Panc1 (cell line): ENCODE data around the gene ABCC1.

Experiments used
- CTCF ChIP-seq: fragments of 450-650 bp; IDR thresholded peaks from 2 replicates; pipeline ENCODE4 v1.5.1; 2017; ENCODE audit warnings: mild to moderate bottlenecking
- POLR2AphosphoS5 ChIP-seq: IDR thresholded peaks from 2 replicates; pipeline ENCODE4 v1.6.1; 2012; ENCODE audit warnings: mild to moderate bottlenecking, low read depth, low read length, moderate library complexity

DNA sequence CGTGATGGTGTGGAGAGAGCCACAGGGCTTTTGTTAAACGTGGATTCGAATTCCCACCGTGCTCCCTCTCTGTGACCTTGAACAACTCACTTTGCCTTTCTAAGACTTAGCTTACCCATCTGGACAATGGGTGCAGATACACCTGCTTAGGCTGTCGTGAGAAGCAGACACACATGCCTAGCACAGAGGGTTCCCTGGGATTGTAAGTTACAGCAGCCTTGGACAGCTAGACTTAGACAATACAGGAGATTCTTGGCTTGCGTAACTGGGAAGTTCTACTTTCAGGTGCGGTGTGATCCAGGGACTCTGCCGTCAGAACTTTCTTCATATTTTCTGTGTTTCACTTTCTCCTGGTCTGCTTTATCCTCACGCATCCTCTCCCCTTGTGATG lies 127.0 kb downstream of the ABCC1 start:
- TF ChIP-seq CTCF (no peak), POLR2AphosphoS5 (no peak)
